Thyroid gland (tissue), 4 donors: ENCODE data around the gene DHX30. TPM values are rescaled to one million over a fixed set of nuclear protein-coding genes. Genes with fewer than 3 reads are reported as not detected.
"Not testable (repeated sequence)": the region's sequence is repeated elsewhere in the genome, so short reads cannot be mapped to it uniquely, and the experiment has no call there.

ENCODE experiments used
- DNase-seq, 2 donors: peaks; one replicate each; pipeline ENCODE4 v3.0.0-alpha.2; 2019
- H3K27ac ChIP-seq, 3 donors: fragments of 200-600 bp; sonication (generic); 1 replicate in 2 of 3; 2 replicates in 1 of 3; pipeline ENCODE4 v1.5.1; 2016 to 2019; ENCODE audit warnings: mild to moderate bottlenecking in 1 of 3, moderate library complexity in 1 of 3
- H3K27me3 ChIP-seq: fragments of 200-600 bp; sonication (generic); one replicate; pipeline ENCODE4 v1.5.1; 2019
- H3K36me3 ChIP-seq, 2 donors: fragments of 200-600 bp; sonication (generic); one replicate each; pipeline ENCODE4 v1.5.1; 2016 to 2019
- H3K4me1 ChIP-seq, 2 donors: fragments of 200-600 bp; sonication (generic); one replicate each; pipeline ENCODE4 v1.5.1; 2017 to 2019
- H3K4me3 ChIP-seq, 3 donors: fragments of 200-600 bp; sonication (generic); replicated peaks in 1 of 3; 1 replicate in 2 of 3; 2 replicates in 1 of 3; pipeline ENCODE4 v1.5.1; 2016; ENCODE audit warnings: mild to moderate bottlenecking in 1 of 3
- H3K9me3 ChIP-seq: fragments of 200-600 bp; sonication (generic); one replicate; pipeline ENCODE4 v1.5.1; 2017
- CTCF ChIP-seq, 6 experiments: fragments of 200-600 bp in 3 of 6; fragments of 450-650 bp in 3 of 6; sonication (generic) in 3 of 6; IDR thresholded peaks; one replicate each; pipeline ENCODE4 v1.5.1; 2016 to 2019; ENCODE audit warnings: antibody characterized with exemption in 6 of 6, mild to moderate bottlenecking in 2 of 6, inconsistent platforms in 1 of 6, moderate library complexity in 1 of 6
- POLR2A ChIP-seq, 2 donors: fragments of 450-650 bp; IDR thresholded peaks; one replicate each; pipeline ENCODE4 v1.6.1; 2017; ENCODE audit warnings: antibody characterized with exemption in 2 of 2, mild to moderate bottlenecking in 2 of 2, moderate library complexity in 1 of 2
- WGBS, 2 donors: methylation state at CpG; one replicate each; pipeline ENCODE4 v1.1.5; 2017; 5-methylcytosine and 5-hydroxymethylcytosine counted together
- intact Hi-C: fragments of 100-400 bp; cut with DNase I; formaldehyde crosslinking; loops from one replicate; pipeline ENCODE4 v1.15.1; 2023
- total RNA-seq, 4 donors: library from RNA; depleted of rRNA; stranded (reverse); fragments of >200 nt; gene quantifications; one replicate each; pipeline ENCODE4 v1.2.3, GENCODE V29; 2016

DHX30 gene
- total RNA-seq = 10 to 100 TPM; 51.3 to 80.3 (median 72.8) TPM

GRCh38 chr3:47802734-47803479, at the start of gene DHX30:
Gene DHX30 (plus strand): TSS chr3:47803138. CDS start chr3:47810684, 7,546 bp downstream.
- Histone ChIP-seq H3K4me3 (peak within 1 kb of the TSS; percentile 72 to 94 (median 93)), H3K27ac (peak within 1 kb of the TSS; percentile 92 to 99 (median 97)), H3K4me1 (peaks cover 0 to 11% of the 10 kb centered on the region in 2 donors), H3K27me3 (no peaks in the 10 kb centered on the region), H3K36me3 (peaks cover 3 to 12% of the 10 kb centered on the region in 2 donors), H3K9me3 (no peaks in the 10 kb centered on the region)
- intact Hi-C loops = no loop called here
- no peak for TF ChIP-seq CTCF (IDR thresholded peaks at IDR 0.05)
- peak in 1 of 2 donors; percentile 84 for TF ChIP-seq POLR2A (IDR thresholded peaks at IDR 0.05)
- WGBS, 2 donors = 0% methylated on average over 1 to 18 of the region's 90 CpGs
- DNase-seq = peak; percentile 88

GRCh38 chr3:47758261-47759025, 44.5 kb upstream of the DHX30 start:
- no peak for TF ChIP-seq CTCF (IDR thresholded peaks at IDR 0.05)
- no peak for TF ChIP-seq POLR2A (IDR thresholded peaks at IDR 0.05)
- Histone ChIP-seq H3K9me3 (no peaks in the 10 kb centered on the region), H3K4me3 (no peak overlapping the region), H3K27ac (peak overlapping the region; percentile 3 to 54 (median 21)), H3K27me3 (no peaks in the 10 kb centered on the region), H3K4me1 (peaks cover 0 to 24% of the 10 kb centered on the region in 2 donors), H3K36me3 (no peaks in the 10 kb centered on the region)
- 88 to 91% methylated on average over 14 of the region's 14 CpGs for WGBS, 2 donors
- no peak for DNase-seq
- intact Hi-C loops = no loop called here

- peaks cover 0 to 24% of the 10 kb centered on the region in 2 donors for H3K4me1 ChIP-seq
- H3K36me3 ChIP-seq, H3K27me3 ChIP-seq, H3K4me3 ChIP-seq, intact Hi-C loops, H3K9me3 ChIP-seq, DNase-seq: not testable (repeated sequence)
- 91 to 99% methylated on average over 4 of the region's 4 CpGs for WGBS, 2 donors
- H3K27ac ChIP-seq = peak overlapping the region in 1 of 3 donors; percentile 40
Measured at GRCh38 chr3:47760207-47760606, 42.7 kb upstream of the DHX30 start.

GRCh38 chr3:47761046-47761445, 41.9 kb upstream of the DHX30 start:
- Histone ChIP-seq H3K36me3 (no peaks in the 10 kb centered on the region), H3K4me3 (no peak overlapping the region), H3K27me3 (no peaks in the 10 kb centered on the region), H3K27ac (peak overlapping the region in 1 of 3 donors; percentile 28), H3K9me3 (no peaks in the 10 kb centered on the region), H3K4me1 (peaks cover 5 to 24% of the 10 kb centered on the region in 2 donors)
- DNase-seq = no peak
- WGBS, 2 donors = 94 to 96% methylated on average over 4 of the region's 4 CpGs
- intact Hi-C loops = no loop called here
- TF ChIP-seq POLR2A (IDR thresholded peaks at IDR 0.05) (no peak), CTCF (IDR thresholded peaks at IDR 0.05) (no peak)

- no peak for DNase-seq
- H3K27ac ChIP-seq = peak overlapping the region in 1 of 3 donors; percentile 28
- 49 to 55% methylated on average over 4 of the region's 4 CpGs for WGBS, 2 donors
Measured at GRCh38 chr3:47762233-47762632, 40.7 kb upstream of the DHX30 start.

More at GRCh38 chr3:47762233-47762632, 40.7 kb upstream of the DHX30 start:
- intact Hi-C loops = no loop called here
- Histone ChIP-seq H3K9me3 (no peaks in the 10 kb centered on the region), H3K36me3 (no peaks in the 10 kb centered on the region), H3K4me1 (peaks cover 12 to 27% of the 10 kb centered on the region in 2 donors), H3K27me3 (no peaks in the 10 kb centered on the region), H3K4me3 (no peak overlapping the region)
- TF ChIP-seq CTCF (IDR thresholded peaks at IDR 0.05) (no peak), POLR2A (IDR thresholded peaks at IDR 0.05) (no peak)
